GM03348 (cell line): ENCODE measurements around the gene HK2.
A peak's percentile ranks its signal among the peaks of the same experiment; 100 is the strongest.
"Not testable (repeated sequence)": the region's sequence is repeated elsewhere in the genome, so short reads cannot be mapped to it uniquely, and the experiment has no call there.

Experiments used
- DNase-seq: peaks from one replicate; pipeline ENCODE4 v3.0.0; 2012; ENCODE audit warnings: low spot score

Gene HK2

GRCh38 chr2:74895001-74895400, 61.1 kb downstream of the HK2 start:
- DNase-seq, result no peak

- DNase-seq, result no peak
These were observed 62.3 kb downstream of the HK2 start for GRCh38 chr2:74896232-74896631.

- not testable (repeated sequence) for DNase-seq
These were observed 66.3 kb downstream of the HK2 start for GRCh38 chr2:74900225-74900624.

GRCh38 chr2:74902281-74902860, 68.4 kb downstream of the HK2 start:
- no peak for DNase-seq

GRCh38 chr2:74906395-74906794, 72.5 kb downstream of the HK2 start:
- DNase-seq, result no peak

- DNase-seq, result not testable (repeated sequence)
These were observed 73.6 kb downstream of the HK2 start for GRCh38 chr2:74907560-74907959.

- no peak for DNase-seq
These were observed 75.0 kb downstream of the HK2 start for GRCh38 chr2:74908748-74909444.

- no peak for DNase-seq
These were observed 76.3 kb downstream of the HK2 start for GRCh38 chr2:74910245-74910644.

- DNase-seq, result no peak
These were observed 77.1 kb downstream of the HK2 start for GRCh38 chr2:74911061-74911460.

GRCh38 chr2:74915743-74916142, 81.8 kb downstream of the HK2 start:
- no peak for DNase-seq

- DNase-seq, result no peak
These were observed 82.5 kb downstream of the HK2 start for GRCh38 chr2:74916394-74916793.

- peak; percentile 41 for DNase-seq
These were observed 84.0 kb downstream of the HK2 start for GRCh38 chr2:74917702-74918619.

- DNase-seq, result peak; percentile 89
These were observed 85.9 kb downstream of the HK2 start for GRCh38 chr2:74919827-74920226.

GRCh38 chr2:74921236-74921736, 87.4 kb downstream of the HK2 start:
- DNase-seq, result no peak

- DNase-seq, result no peak
These were observed 88.8 kb downstream of the HK2 start for GRCh38 chr2:74922592-74923227.

- DNase-seq, result no peak
These were observed 90.7 kb downstream of the HK2 start for GRCh38 chr2:74924463-74925265.

- DNase-seq, result no peak
These were observed 91.4 kb downstream of the HK2 start for GRCh38 chr2:74925361-74925786.

GRCh38 chr2:74927621-74928020, 93.7 kb downstream of the HK2 start:
- no peak for DNase-seq

- no peak for DNase-seq
These were observed 97.0 kb downstream of the HK2 start for GRCh38 chr2:74930811-74931486.

GRCh38 chr2:74931940-74932339, 98.0 kb downstream of the HK2 start:
- no peak for DNase-seq

- no peak for DNase-seq
These were observed 102.1 kb downstream of the HK2 start for GRCh38 chr2:74935975-74936391.
